ENCODE measurements around the gene LRRC3. TPM values are rescaled to one million over a fixed set of nuclear protein-coding genes. Genes with fewer than 3 reads are reported as not detected.

Gene LRRC3, protein sequence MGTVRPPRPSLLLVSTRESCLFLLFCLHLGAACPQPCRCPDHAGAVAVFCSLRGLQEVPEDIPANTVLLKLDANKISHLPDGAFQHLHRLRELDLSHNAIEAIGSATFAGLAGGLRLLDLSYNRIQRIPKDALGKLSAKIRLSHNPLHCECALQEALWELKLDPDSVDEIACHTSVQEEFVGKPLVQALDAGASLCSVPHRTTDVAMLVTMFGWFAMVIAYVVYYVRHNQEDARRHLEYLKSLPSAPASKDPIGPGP
- 4.0 TPM for total RNA-seq
- long read RNA-seq, partial matches to known transcripts, result 0 of 4 reads
- long read RNA-seq, other reads (novel, unspliced or antisense), result 4 of 4 reads

DNA sequence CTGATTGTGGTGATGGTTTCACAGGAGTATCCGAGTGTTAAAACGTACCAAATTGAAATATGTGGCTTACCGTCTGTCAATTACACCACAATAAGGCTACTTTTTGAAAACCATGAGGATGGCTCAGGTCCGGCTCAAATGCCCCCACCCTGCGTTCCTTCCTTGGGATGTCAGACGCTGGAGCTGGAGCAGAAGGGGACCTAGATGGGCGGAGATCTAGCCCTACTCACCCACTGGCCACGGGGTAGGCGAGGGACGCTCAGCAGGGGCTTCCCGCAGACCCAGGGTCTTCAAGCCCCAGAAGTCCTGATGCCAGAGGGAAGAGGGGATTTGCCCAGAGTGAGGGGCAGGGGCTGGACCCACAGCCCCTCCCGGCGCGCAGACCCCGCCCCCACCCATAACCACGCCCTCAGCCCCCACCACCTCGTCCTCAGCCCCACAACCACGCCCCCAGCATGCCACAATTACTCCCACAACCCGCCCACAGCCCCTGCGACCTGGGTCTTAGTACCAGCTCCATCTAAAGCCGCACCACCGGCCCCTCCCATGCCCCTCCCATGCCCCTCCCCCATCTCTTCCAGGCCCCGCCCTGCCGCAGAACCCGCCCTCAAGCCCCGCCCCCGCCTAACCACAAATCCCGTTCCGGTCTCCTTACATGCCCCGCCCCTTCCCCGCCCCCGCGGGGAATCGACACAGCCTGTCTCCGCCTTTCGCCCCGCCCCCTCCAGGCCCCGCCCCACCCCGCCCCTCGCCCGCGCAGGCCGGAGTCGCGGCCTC is at the start of gene LRRC3:
TSS of gene LRRC3 (plus strand) at position 764 of the 777 bp plus-strand sequence. CDS start 1,135 bp downstream, outside the sequence.
- intact Hi-C loops (cut with DNase I), result no loop called here
- H3K4me3 ChIP-seq, result peak within 1 kb of the TSS; percentile 71
- DNase-seq (peak; percentile 93), ATAC-seq (peak; percentile 91 to 92)
- H3K27ac ChIP-seq, result peak within 1 kb of the TSS; percentile 18
- H3K4me1 ChIP-seq, result peaks cover 11% of the 10 kb centered on the region
- peaks cover 3% of the 10 kb centered on the region for H3K27me3 ChIP-seq (ENCODE audit: low read depth)
- TF ChIP-seq, protein P1, sequence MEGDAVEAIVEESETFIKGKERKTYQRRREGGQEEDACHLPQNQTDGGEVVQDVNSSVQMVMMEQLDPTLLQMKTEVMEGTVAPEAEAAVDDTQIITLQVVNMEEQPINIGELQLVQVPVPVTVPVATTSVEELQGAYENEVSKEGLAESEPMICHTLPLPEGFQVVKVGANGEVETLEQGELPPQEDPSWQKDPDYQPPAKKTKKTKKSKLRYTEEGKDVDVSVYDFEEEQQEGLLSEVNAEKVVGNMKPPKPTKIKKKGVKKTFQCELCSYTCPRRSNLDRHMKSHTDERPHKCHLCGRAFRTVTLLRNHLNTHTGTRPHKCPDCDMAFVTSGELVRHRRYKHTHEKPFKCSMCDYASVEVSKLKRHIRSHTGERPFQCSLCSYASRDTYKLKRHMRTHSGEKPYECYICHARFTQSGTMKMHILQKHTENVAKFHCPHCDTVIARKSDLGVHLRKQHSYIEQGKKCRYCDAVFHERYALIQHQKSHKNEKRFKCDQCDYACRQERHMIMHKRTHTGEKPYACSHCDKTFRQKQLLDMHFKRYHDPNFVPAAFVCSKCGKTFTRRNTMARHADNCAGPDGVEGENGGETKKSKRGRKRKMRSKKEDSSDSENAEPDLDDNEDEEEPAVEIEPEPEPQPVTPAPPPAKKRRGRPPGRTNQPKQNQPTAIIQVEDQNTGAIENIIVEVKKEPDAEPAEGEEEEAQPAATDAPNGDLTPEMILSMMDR (IDR thresholded peaks at IDR 0.05), result no peak
- no peaks in the 10 kb centered on the region for H3K36me3 ChIP-seq
- H3K9me3 ChIP-seq, result no peaks in the 10 kb centered on the region

DNA sequence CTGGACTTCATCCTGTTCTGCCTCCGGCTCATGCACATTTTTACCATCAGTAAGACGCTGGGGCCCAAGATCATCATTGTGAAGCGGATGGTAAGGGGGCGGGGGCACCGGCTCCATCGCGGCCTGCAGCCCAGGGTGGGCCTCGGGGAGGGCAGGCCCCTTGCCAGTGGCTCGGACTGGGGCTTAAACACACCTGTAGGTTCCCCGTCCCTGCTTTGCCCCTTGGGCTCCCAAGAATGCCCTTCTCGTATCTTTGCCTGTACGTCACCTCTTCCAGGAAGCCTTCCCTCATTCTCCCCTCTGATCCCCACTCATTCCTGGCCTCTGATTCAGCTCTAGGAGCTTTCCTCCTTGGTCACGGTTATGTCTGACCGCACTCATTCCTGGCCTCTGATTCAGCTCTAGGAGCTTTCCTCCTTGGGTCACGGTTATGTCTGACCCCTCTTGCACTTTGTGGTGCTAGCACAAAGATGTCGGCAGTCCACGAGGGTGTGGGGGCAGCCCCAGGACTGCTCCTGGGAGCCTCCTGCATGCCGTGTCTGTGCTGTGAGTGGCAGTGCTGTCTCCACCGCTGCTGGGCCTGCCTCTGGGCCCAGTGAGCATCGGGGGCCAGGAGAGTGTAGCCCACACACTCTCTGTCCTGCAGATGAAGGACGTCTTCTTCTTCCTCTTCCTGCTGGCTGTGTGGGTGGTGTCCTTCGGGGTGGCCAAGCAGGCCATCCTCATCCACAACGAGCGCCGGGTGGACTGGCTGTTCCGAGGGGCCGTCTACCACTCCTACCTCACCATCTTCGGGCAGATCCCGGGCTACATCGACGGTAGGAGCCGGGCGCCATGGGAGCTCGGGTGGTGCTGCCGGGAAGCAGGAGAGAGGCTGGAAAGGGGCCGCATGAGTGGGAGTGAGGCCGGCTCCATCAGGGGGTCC is 49.1 kb upstream of the LRRC3 start:
- intact Hi-C loops (cut with DNase I), result no loop called here
- Histone ChIP-seq H3K27ac (no peak overlapping the region), H3K27me3 (ENCODE audit: low read depth) (no peaks in the 10 kb centered on the region), H3K4me1 (no peaks in the 10 kb centered on the region), H3K4me3 (no peak overlapping the region), H3K9me3 (no peaks in the 10 kb centered on the region), H3K36me3 (no peaks in the 10 kb centered on the region)
- no peak for ATAC-seq
- DNase-seq, result no peak
- TF ChIP-seq, protein P1 (IDR thresholded peaks at IDR 0.05), result no peak

DNA sequence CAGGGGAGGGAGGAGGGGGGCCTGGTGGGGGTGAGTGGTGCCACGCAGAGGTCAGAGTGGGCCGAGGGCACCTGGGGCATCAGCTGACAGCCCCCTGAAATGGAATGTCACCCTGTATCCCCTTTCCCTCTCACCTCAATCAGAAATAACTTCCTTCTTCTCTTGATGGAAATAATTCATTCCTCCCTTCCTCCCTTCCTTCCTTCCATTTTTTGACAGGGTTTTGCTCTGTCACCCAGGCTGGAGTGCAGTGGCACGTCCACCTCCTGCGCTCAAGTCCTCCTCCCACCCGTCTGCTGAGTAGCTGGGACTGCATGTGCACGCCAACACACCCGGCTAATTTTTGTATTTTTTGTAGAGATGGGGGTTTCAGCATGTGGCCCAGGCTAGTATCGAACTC is 48.4 kb upstream of the LRRC3 start:
- H3K36me3 ChIP-seq, result no peaks in the 10 kb centered on the region
- TF ChIP-seq, protein P1 (IDR thresholded peaks at IDR 0.05), result no peak
- intact Hi-C loops (cut with DNase I), result no loop called here

DNA sequence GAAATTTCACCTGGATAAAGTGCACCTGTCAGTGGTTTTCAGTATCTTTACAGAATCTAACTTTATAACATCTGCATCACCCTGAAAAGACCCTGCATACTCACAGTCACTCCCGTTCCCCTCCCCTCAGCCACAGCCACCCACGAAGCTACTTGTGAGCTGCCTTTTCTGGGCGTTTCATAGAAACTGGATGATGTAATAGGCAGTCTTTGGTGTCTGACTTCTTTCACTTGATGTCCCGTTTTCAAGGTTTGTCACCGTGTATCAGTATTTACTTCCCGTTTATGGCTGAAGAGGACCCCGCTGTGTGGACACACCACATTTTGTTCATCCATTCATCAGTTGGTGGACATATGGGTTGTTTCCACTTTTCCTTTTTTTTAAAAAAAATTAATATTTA is 47.8 kb upstream of the LRRC3 start:
- intact Hi-C loops (cut with DNase I), result no loop called here
- H3K9me3 ChIP-seq, result no peaks in the 10 kb centered on the region
- H3K27me3 ChIP-seq (ENCODE audit: low read depth), result no peaks in the 10 kb centered on the region
- no peak for DNase-seq
- TF ChIP-seq, protein P1 (IDR thresholded peaks at IDR 0.05), result no peak
- no peak overlapping the region for H3K4me3 ChIP-seq
- no peak overlapping the region for H3K27ac ChIP-seq
- H3K4me1 ChIP-seq, result no peaks in the 10 kb centered on the region
- H3K36me3 ChIP-seq, result no peaks in the 10 kb centered on the region
- ATAC-seq, result no peak

More for the DNA sequence above, 48.4 kb upstream of the LRRC3 start:
- ATAC-seq, result no peak
- Histone ChIP-seq H3K4me3 (no peak overlapping the region), H3K27me3 (ENCODE audit: low read depth) (no peaks in the 10 kb centered on the region), H3K4me1 (no peaks in the 10 kb centered on the region), H3K9me3 (no peaks in the 10 kb centered on the region), H3K27ac (no peak overlapping the region)
- no peak for DNase-seq

DNA sequence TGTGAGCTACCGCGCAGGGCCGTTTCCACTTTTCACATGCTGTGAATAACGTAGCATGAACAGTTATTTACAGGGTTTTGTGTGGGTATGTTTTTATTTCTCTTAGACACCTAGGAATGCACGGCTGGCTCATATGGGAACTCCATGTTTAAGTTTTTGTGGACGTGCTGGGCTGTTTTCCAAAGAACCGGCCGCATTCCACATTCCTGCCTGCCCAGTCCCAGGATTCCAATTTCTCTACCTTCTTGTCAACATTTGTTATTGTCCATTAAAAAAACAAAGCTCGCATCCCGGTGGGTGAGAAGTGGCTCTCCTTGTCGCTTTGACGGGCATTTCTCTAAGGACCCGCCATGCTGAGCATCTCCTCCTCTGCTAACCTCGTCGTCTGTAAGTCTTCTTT is 47.1 kb upstream of the LRRC3 start:
- DNase-seq (no peak), ATAC-seq (no peak)
- TF ChIP-seq, protein P1 (IDR thresholded peaks at IDR 0.05), result no peak

More for the DNA sequence above, 47.1 kb upstream of the LRRC3 start:
- no peaks in the 10 kb centered on the region for H3K9me3 ChIP-seq
- H3K4me1 ChIP-seq, result no peaks in the 10 kb centered on the region
- no peaks in the 10 kb centered on the region for H3K27me3 ChIP-seq (ENCODE audit: low read depth)
- no peak overlapping the region for H3K27ac ChIP-seq
- no peak overlapping the region for H3K4me3 ChIP-seq
- H3K36me3 ChIP-seq, result no peaks in the 10 kb centered on the region
- intact Hi-C loops (cut with DNase I), result no loop called here
